D341Med (cell line): ENCODE data around the gene CSRP3.
A peak's percentile ranks its signal among the peaks of the same experiment; 100 is the strongest.

Experiments
- DNase-seq: peaks from one replicate; pipeline ENCODE4 v3.0.0; 2012; ENCODE audit warnings: low spot score

Gene CSRP3

DNA sequence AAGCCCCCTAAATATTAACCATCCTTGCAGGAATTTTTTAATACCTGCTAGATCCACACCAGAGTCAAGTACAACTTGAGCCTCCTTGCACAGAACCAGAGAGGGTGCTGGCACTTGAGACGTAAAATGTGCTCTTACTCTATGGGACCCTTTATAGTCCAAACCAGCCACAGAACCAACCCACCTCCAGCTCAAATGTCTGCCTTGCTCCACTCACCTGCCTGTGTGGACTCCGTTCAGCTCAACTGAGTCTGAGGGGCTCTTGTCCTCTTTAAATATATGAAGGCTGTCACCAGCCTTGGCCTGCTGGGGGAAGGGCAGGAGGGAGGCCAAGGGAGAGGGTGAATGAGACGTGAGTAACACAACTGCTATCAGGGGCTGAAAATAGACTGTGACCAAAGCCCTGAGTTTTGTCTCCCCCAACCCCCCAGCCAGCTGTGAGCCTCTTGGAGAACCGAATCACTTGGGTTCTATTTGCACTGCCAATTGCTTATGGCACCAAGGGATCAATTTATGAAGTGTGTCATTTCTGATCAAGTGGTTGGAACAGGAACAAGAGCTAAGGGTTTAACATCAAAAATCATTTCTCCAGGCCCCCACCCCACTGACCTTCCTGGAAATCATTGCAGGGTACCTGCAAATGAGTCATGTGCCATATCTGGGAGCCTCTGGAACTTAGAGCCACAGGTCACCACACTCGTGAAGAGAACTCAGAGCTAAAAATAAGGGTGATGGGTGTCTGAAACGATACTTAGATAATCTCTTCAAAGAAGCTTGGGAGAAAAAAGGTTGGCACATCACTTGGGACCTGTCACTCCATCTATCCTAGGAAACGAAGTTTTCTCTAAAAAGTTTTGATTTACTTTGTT lies at the start of gene CSRP3:
Gene CSRP3, minus strand, starts transcription at position 247 of the 869 bp plus-strand sequence. CDS start 9,535 bp downstream, outside the sequence.
- no peak for DNase-seq

DNA sequence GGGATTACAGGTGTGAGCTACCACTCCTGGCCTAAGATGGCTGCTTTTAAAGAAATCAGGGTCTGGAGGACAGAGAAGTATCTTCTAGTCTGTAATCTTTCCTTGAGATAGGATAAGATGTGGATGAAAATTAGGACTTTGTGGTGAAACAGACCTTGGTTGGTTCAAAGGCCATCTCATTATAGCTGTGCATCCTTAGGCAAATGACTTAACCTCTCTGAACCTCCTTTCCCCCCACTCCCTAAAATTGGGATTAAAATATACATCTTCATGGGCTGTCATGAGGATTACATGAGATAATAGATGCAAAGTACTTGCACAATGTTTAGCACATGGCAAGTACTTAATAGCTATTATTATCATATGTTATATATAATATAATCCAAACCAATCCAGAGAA lies 49.8 kb upstream of the CSRP3 start:
- no peak for DNase-seq

DNA sequence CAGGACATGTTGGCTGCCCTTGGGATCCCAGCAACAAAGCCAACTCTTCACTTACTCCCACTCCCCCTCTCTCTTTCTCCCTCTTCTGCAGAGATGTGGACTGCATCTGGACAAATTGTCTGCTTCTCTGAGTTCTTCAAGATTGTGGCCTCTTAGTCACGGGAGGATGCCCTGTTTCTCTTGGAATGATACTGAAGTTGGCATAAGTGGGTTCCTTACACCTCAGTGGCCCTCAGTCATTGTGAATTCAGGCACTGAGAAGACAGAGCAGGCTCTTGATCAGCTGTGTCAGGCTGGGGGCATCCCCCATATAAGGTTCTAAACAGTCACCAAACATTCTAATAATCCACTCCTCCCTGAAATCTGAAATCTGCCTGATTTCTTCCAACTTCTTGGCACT lies 45.0 kb upstream of the CSRP3 start:
- DNase-seq, result no peak

DNA sequence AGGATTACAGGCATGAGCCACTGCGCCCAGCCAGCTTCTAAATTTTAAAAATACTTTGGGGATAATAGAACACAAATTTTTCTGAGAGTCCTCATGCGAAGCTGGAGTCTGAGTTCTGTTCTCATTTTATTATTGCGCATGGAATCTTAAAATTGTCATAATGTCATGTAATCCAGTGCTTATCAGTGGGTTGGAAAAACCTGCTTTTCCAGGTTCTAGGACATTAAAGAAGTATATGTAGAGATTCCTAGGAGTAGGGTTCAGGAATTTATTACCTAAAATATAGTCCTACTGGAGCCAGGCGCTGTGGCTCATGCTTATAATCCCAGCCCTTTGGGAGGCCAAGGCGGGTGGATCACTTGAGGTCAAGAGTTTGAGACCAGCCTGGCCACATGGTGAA lies 43.6 kb upstream of the CSRP3 start:
- no peak for DNase-seq

DNA sequence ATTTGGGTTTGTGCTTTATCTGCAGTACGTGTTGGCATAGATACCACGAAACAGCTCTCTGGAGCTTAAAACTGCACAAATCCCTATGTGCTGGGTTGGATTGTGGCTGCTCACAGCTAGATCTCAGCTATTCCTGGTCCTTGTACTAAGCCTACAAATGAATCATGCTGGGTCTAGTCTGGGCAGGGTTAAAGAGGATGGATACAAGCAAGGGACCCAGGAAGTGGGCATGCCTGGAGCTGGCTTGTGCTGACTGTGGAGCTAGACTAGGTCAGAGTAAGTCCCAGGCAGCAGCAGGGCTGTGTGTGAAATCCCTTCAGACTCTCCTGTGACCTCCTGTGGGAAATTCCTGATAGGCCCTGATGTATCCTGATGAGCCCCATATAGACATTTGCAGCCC lies 42.8 kb upstream of the CSRP3 start:
- no peak for DNase-seq

DNA sequence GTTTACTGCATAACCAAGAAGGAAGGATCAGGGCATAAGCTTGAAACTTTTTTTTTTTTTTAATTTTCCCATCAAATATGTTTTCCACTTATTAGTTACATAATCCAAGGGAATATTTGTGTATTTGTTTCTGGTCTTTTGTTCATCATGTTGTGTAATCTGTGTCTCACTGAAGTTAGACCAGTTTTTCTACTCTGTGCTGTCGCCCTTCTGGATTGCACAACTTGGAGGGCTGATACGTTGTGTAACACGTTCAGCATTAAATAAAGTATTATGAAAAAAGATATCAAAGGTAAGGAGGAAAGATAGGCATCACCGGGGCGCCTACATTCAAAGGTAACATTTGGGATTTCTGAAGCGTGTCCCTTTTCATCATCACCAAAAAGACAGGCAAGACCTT lies 42.3 kb upstream of the CSRP3 start:
- DNase-seq, result no peak

DNA sequence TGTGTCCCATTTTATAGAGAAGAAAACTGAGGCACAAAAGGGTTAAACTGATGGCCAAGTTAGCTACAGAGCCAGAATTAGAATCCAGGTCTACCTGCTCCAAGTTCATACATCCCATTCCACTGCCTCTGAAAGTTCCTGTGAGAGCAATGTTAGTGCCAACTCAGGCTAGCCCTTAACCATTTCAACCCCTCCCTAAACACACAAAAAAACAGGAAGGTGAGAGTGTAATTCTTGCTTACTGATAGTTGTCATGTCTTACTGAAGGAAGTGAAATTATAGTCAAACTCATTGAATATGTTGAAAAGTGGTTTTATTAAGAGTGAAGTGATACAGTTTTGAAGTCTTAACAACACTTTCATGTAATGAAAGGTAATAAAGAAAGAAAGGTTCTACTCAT lies 41.8 kb upstream of the CSRP3 start:
- no peak for DNase-seq

DNA sequence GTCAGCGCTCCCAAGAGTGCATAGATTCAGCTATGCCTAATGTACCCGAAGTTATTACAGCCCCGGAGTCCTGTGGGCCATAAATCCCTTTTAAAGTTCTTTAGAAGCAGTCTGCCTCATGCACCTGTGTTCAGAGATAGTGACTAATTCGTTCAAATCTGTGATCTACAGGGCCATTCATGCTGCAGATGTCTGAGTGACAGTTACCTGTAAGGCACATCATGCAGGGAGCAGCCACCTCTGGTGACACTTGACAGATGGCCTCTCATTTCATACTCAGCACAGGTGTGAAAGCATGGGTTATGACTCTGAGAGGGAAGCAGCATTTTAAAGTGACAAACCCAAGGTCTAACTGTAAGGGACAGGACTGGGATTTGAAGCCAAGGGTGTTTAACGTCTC lies 41.4 kb upstream of the CSRP3 start:
- no peak for DNase-seq

DNA sequence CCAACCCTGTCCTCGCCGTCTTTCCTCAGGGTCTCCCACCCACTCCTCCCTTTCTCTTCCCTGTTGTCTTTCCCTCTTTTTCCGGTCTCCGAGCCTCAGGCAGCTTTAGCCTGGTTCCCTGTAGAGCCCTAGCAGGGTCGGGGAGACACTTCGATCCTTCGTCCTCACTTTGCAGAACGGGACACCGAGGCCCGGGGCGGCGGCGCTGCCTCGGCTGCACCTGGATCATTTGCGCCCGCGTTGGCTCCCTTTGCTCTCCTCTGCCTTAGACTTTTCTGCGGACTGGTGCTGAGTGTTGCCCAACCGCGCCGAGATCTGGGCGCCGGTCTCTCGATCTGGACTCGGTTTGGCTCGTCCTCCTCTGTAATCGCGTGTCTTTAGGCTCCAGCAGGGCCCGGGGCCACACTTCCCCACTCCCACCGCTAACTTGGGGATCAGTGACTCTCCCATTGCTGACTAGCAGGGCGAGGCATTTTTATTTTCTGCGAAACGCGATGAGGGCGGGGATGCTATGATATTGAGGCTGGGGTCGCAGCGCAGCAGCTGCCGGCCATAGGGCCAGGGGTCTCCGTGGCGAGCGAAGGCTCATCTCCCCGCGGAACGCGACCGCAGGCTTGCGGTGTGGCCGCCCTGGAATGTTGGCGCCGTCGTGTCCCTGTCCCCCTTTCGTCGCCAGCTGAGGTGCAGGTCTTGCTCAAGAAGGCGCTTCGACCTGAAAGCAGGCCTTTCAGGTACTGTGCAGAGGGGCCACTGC lies 40.6 kb upstream of the CSRP3 start:
- DNase-seq, result no peak

DNA sequence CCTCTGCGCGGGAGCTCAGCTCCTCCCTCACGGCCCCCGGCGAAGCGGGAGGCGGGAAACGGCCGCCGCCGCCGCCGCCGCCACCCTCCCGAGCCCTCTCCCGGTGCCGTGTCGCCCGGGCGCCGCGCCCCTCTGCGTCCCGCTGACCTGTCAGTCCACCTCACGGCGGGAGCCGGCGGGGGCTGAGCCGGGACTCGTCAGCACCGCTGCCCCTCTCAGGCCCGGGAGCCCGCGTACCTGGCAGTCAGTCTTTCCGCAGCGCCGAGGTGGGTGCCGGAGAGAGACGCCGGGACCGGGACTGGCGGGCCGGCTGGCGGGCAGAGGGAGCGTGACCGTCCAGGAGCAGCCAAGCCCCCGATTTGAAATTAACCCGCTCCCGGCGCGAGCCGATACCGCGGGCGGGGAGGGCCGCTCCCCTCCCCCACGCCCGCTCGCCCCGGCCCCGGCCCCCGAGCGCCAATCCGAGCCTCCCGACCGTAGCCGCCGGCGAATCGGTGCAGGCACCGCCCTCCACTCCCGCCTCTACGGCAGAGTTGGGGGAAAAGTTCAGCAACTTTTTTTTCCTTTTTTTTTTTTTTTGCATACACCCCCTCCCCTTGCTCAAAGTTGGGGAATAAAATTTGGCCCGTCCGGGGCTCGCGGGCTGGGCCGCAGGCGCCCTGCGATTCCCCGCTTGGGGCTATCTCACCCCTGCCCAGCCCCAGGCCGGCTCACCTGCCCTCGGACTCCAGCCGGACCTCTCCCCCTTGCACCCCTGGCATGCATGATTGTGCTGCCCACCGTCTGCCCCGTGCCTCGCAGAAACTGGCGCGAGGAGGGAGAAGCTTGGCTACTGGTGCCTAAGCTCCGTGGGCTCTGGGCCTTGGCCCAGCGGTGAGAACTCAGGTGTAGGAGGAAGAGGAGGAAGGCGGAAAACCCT lies 39.7 kb upstream of the CSRP3 start:
- peak; percentile 75 for DNase-seq

DNA sequence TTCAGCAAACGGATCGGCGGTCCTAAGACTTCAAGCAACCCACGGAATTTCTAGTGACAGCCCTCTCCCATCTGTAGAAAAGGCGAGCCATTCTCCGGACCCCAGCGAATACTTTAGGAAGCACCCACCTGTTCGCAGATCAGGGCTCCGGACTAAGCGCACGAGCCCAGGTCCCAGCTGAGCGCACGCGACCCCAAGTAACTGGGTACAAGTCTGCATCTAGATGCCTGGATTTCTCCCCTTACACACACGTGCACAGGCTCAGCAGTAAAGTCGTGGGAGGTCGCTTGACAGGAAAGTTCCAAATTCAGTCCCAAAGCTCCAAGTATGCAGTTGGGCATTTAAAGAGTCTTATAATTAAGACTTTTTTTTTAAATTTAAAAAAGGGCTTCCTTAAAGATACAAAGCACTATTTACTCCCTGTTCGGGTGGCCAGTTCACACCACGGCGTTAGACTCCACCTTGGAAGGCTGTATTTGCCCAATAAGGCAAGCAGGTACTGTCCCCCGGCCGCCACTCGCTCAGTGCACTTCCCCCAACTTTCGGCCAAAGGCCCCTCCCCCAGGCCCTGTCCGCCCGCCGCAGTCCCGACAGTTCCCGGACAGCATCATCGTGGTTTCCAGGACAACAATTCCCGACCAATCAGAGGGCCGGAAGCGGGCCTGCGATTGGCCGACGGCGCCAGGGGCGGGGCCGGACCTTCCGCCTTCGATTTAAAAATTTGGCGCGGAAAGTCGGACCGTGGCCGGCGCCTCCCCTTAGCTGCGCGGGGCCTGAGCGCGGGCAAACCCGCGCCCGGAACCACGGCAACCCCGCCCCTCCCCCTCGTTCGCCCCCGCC lies 38.9 kb upstream of the CSRP3 start, which contains the start of gene E2F8:
Gene E2F8, minus strand, starts transcription at position 526 of the 840 bp plus-strand sequence. CDS start 824 bp downstream, outside the sequence.
- peak; percentile 98 for DNase-seq

DNA sequence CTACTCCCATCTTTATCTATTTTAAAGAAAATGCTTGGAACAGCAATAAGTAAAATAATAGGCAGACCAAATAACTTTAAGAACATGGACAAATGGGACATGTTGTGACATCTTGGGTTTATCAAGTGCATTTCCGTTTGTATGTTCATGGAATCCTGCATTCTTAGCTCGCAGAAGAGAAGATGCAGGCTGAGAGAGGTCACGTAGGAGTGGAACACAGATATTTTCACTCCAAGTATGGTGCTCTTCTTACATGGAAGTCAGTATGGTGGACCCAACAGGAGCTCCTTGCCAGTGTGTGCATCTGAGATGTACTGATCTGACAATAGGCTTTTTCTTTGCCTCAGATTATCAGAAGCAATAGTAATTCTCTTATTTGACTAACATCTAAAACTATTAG lies 37.3 kb upstream of the CSRP3 start:
- no peak for DNase-seq

DNA sequence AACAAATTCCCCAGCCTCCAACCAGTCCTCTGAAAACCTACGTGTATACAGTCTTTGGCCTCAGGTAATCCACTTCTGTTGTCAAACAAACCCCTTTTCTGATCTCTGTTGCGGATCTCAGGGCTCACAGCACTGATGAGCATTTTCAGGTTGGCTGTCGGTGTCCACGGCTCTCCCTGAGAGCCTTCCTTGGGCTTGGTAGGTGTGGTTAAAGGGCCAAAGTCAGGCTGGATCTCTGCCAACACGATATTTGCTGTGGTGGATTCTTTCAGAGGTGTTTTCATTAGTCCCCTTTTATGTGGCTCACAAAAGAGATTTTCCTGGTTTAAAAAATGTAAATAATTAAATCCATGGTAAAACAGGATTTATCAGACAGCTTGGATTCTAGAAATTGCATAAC lies 36.0 kb upstream of the CSRP3 start:
- DNase-seq, result no peak

DNA sequence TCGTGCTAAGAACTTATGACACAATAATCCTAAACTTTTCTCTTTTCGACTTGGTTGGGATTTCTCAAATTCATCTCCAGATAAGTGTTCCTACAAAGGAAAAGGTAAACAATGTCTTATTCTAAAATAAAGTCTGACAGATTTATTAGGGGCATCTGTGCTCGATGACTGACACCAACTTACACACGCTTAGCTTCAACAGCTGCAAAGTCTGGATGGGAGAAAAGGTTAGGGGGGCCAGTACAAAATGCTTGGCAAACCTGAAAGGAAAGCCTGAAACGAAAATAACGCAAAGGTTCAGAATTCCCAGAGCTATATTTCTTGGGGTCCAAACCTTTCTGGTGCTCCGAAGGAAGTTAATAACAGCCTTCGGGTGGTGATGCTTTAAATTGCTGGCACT lies 35.6 kb upstream of the CSRP3 start:
- no peak for DNase-seq

DNA sequence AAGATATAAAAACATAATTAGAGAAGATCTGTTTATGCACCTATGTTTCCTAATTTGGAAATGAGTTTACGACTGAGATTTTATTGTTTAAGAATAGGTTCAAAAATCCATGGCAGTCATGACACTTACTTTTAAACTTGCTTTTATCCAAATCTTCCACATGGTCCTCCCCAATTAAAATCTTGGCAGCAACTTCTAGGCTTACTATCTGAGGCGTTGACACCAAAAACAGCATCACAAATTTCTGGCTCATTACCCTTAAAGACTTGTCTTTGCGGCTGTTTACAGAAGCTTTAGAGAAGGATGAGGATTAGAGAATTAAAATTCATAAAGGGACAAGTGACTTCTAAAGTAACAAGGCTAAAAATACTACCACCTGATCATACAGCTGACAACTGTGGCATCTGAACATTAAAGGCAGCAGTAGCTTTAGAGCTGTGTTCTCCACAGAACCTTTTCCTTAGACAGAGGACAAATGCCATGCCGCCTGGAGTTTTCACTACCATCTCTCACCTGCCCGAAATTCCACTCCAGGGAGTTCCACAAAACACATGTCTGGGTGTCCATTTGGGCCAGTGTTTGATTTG lies 32.5 kb upstream of the CSRP3 start:
- no peak for DNase-seq

DNA sequence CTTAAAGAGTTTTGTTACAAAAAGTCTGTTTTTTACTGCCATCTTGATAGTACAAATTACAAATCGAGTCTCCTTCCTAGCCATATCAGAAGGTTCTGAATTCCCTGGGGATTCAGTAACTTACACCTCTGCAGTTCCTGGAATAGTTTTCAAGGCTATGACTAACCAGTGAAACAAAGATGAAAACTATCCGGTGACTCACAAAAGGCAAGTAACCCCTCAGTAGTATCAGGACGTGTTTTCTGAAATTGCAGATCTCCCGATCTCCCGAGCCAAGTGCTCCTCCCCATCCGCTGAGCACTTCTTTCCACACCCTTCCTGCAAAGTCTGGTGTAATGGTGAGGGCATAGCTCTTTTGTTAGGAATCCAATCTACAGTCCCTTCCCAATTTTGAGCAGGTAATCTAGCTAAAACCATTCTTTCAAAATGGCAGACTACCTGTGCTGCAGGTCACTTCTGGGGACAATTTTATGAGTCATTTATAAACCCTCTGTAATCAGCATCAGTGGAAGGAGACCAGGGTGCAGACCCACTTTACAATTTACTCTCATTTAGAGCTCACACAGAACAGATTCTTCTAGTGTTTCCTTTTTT lies 31.2 kb upstream of the CSRP3 start:
- DNase-seq, result no peak

DNA sequence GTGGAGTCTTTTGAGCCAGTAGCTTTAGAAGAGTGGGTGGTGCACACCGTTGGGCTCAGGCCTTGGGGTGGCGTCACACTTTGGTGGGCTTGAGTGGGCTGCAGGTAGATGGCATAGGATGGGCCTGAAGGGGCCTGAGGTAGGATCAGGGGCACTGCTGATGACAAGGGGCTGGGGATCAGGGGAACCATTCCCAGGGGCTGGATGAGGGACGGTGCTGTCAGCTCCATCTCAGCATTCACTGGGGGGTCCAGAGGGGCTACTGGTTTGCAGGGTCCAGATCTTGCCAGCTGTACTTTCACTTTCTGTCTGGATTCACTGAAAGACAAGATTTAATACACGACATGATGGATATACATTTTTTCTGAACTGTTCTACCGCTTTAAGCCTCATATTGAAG lies 27.9 kb upstream of the CSRP3 start:
- no peak for DNase-seq

DNA sequence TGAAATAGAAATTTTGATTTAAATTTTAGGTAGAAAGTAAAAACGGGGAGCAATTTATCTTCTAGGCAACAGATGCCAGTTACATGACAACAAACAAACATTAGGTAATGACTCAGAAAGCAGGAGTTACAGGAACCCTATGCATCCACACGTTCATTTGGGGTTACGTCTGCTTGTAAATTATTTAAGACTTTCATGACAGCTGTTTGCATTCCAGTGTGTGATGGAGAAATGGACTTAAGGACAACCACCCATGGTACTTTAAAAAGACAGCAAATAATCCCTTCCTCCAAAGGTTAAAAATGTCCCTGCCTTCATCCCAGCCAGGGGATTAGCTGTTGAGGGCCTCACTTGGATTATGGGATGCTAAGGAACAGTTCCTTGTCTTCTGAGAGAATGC lies 27.2 kb upstream of the CSRP3 start:
- DNase-seq, result no peak

DNA sequence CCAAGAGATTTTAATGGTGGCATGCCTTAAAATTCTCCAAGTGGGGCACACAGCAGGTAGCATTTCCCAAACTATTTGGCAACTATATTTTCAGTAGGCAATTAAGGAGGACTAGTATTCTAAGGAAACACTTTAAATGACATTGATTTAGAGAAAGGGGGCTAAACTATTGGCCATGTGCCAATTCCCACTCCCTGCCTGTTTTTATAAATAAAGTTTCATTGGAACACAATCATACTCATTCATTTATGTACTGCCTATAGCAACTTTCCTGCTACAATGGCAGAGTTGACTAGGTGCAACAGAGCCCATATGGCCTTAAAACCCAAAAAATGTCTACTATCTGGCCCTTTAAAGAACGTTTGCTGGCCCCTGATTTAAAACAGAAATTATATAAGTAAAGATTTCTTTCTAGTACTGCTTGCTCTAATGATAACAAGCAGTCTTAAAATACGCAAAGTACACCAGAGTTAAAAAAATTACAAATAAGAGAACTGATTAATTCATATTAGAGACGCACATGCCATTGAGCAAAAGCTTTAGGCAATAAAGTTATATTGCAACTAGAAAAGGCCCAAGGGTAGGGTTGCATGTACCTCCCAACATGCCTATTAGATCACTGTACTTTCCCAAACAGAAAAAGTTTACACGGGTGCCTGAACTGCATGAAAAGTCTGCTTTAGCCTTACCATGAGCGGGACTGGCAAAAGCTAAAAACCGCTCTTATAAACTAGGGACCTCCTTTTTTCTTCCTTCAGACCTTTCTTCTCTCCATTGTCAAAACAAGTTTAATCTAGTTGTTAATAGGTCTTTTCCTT lies 24.8 kb upstream of the CSRP3 start:
- DNase-seq, result no peak

DNA sequence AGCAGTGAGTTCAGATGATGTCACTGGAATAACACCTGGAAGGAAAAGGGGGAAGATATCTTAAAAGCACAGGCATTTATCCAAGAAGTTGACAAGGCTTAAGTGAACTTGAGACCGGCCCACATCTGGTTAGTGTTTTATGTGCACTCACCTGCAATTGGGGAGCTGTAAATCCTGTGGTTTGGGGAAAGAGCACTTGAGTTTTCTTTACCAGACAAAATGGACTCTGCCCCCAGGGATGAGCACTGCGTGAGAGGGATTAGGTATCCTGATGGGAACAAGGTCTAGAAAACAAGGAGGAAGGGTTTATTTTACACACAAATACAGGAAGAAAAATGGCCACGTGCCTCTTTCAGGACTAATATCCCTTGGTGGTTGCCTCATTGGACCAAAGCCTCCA lies 23.8 kb upstream of the CSRP3 start:
- DNase-seq, result no peak
